ENCODE measurements around the gene TWNK. TPM values are rescaled to one million over a fixed set of nuclear protein-coding genes. Genes with fewer than 3 reads are reported as not detected.

The TWNK gene
- total and polyA plus RNA-seq, 2 experiments from 2014 or later: 12.2 to 29.4 TPM

GRCh38 chr10:100967332-100967731 is 20.0 kb upstream of the TWNK start (continued):
- TF ChIP-seq, protein P1, sequence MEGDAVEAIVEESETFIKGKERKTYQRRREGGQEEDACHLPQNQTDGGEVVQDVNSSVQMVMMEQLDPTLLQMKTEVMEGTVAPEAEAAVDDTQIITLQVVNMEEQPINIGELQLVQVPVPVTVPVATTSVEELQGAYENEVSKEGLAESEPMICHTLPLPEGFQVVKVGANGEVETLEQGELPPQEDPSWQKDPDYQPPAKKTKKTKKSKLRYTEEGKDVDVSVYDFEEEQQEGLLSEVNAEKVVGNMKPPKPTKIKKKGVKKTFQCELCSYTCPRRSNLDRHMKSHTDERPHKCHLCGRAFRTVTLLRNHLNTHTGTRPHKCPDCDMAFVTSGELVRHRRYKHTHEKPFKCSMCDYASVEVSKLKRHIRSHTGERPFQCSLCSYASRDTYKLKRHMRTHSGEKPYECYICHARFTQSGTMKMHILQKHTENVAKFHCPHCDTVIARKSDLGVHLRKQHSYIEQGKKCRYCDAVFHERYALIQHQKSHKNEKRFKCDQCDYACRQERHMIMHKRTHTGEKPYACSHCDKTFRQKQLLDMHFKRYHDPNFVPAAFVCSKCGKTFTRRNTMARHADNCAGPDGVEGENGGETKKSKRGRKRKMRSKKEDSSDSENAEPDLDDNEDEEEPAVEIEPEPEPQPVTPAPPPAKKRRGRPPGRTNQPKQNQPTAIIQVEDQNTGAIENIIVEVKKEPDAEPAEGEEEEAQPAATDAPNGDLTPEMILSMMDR (conservative IDR thresholded peaks at IDR 0.05; ENCODE audit: low read depth in 2 of 2): no peak
- TF ChIP-seq ZNF331 (CRISPR knock-in tag; IDR thresholded peaks at IDR 0.05; ENCODE audit: low read depth): no peak
- TF ChIP-seq REST (IDR thresholded peaks at IDR 0.05; ENCODE audit: unreplicated experiment): no peak
- no peak for TF ChIP-seq EZH2 (IDR thresholded peaks at IDR 0.05; ENCODE audit: low read depth, unreplicated experiment)
- TF ChIP-seq JUNB (IDR thresholded peaks at IDR 0.05; ENCODE audit: unreplicated experiment): no peak

GRCh38 chr10:100968062-100968736 is 19.1 kb upstream of the TWNK start:
- H3K27me3 ChIP-seq (ENCODE audit: insufficient read depth): no peaks in the 10 kb centered on the region
- TF ChIP-seq, protein P2, sequence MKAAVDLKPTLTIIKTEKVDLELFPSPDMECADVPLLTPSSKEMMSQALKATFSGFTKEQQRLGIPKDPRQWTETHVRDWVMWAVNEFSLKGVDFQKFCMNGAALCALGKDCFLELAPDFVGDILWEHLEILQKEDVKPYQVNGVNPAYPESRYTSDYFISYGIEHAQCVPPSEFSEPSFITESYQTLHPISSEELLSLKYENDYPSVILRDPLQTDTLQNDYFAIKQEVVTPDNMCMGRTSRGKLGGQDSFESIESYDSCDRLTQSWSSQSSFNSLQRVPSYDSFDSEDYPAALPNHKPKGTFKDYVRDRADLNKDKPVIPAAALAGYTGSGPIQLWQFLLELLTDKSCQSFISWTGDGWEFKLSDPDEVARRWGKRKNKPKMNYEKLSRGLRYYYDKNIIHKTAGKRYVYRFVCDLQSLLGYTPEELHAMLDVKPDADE (IDR thresholded peaks at IDR 0.05): no peak
- TF ChIP-seq REST (IDR thresholded peaks at IDR 0.05; ENCODE audit: unreplicated experiment): no peak
- TF ChIP-seq NANOG (IDR thresholded peaks at IDR 0.05; ENCODE audit: borderline replicate concordance): no peak
- no peak for TF ChIP-seq ZNF331 (CRISPR knock-in tag; IDR thresholded peaks at IDR 0.05; ENCODE audit: low read depth)
- TF ChIP-seq EZH2phosphoT487 (IDR thresholded peaks at IDR 0.05; ENCODE audit: unreplicated experiment): no peak
- TF ChIP-seq STAT1 (IDR thresholded peaks at IDR 0.05; ENCODE audit: unreplicated experiment): no peak
- TF ChIP-seq CREB1 (CRISPR knock-in tag; IDR thresholded peaks at IDR 0.05; ENCODE audit: low read depth): no peak
- TF ChIP-seq, protein P1 (conservative IDR thresholded peaks at IDR 0.05; ENCODE audit: low read depth in 2 of 2): no peak
- no peak for TF ChIP-seq ZNF114 (CRISPR knock-in tag; IDR thresholded peaks at IDR 0.05)
- TF ChIP-seq JUNB (IDR thresholded peaks at IDR 0.05; ENCODE audit: unreplicated experiment): no peak
- TF ChIP-seq POLR2AphosphoS5 (IDR thresholded peaks at IDR 0.05; ENCODE audit: low read depth): no peak
- TF ChIP-seq EZH2 (IDR thresholded peaks at IDR 0.05; ENCODE audit: low read depth, unreplicated experiment): no peak

More at GRCh38 chr10:100968062-100968736, 19.1 kb upstream of the TWNK start:
- Mint-ChIP-seq H3K27me3 (ENCODE audit: insufficient read depth, low read depth, poor library complexity) (peaks cover 15% of the 10 kb centered on the region), H3K4me3 (peak overlapping the region; percentile 77), H3K4me1 (peaks cover 32% of the 10 kb centered on the region), H3K27ac (no peak overlapping the region), H3K36me3 (ENCODE audit: low read depth) (0 out of 3 replicates have a peak, but pooled peaks cover 3% of the 10 kb centered on the region), H3K9me3 (no peaks in the 10 kb centered on the region)
- 0 out of 2 replicates have a peak, but pooled peaks cover 4% of the 10 kb centered on the region for H4K20me1 ChIP-seq (replicated peaks; ENCODE audit: insufficient read depth)
- H3K9me2 ChIP-seq (ENCODE audit: insufficient read depth): no peaks in the 10 kb centered on the region
- H3K27ac ChIP-seq (ENCODE audit: low read depth): no peak overlapping the region
- H3K79me2 ChIP-seq (replicated peaks; ENCODE audit: insufficient read depth): no peaks in the 10 kb centered on the region
- H3K4me3 ChIP-seq: peak overlapping the region; percentile 92; the same call in 1 of the 2 replicates
- H3K36me3 ChIP-seq (ENCODE audit: insufficient read depth): no peaks in the 10 kb centered on the region
- no peak for ATAC-seq
- H3F3A ChIP-seq (replicated peaks; ENCODE audit: low read depth): peaks cover 5% of the 10 kb centered on the region; the same call in 1 of the 2 replicates
- H3K4me2 ChIP-seq: peak overlapping the region; percentile 92
- peaks cover 26% of the 10 kb centered on the region for H3K4me1 ChIP-seq (ENCODE audit: insufficient read depth)
- peak overlapping the region; percentile 98; the same call in 1 of the 2 replicates for H2AFZ ChIP-seq
- DNase-seq (ENCODE audit: low spot score): no peak

All from GM23338 (cell line).